GM18502 (cell line): Measurements from ENCODE around the gene IRF2BPL.

Source experiments
- ATAC-seq: cut with Tn5 transposase; IDR thresholded peaks from one replicate; pipeline ENCODE4 v1.9.1; 2021; ENCODE audit warnings: mild to moderate bottlenecking; ENCODE audit not compliant: unreplicated experiment, poor library complexity

Gene IRF2BPL

GRCh38 chr14:77028384-77029231 lies at the start of gene IRF2BPL:
Gene IRF2BPL, minus strand, starts transcription at chr14:77028708. Its CDS starts 916 bp downstream, at chr14:77027792.
- peak; percentile 76 for ATAC-seq

- ATAC-seq, result no peak
These were observed 48.5 kb upstream of the IRF2BPL start for GRCh38 chr14:77077040-77077439.

GRCh38 chr14:77076113-77076631 lies 47.7 kb upstream of the IRF2BPL start:
- ATAC-seq, result no peak

GRCh38 chr14:77074969-77075368 lies 46.5 kb upstream of the IRF2BPL start:
- ATAC-seq, result no peak

- ATAC-seq, result no peak
These were observed 43.5 kb upstream of the IRF2BPL start for GRCh38 chr14:77071938-77072388.

- ATAC-seq, result no peak
These were observed 41.0 kb upstream of the IRF2BPL start for GRCh38 chr14:77069551-77069950.

- no peak for ATAC-seq
These were observed 40.2 kb upstream of the IRF2BPL start for GRCh38 chr14:77068517-77069200.

- ATAC-seq, result peak; percentile 63
These were observed 39.4 kb upstream of the IRF2BPL start for GRCh38 chr14:77067632-77068516.

GRCh38 chr14:77066578-77067172 lies 38.2 kb upstream of the IRF2BPL start:
- ATAC-seq, result no peak

- no peak for ATAC-seq
These were observed 37.5 kb upstream of the IRF2BPL start for GRCh38 chr14:77065851-77066577.

- no peak for ATAC-seq
These were observed 36.1 kb upstream of the IRF2BPL start for GRCh38 chr14:77064521-77065178.

GRCh38 chr14:77063571-77064171 lies 35.2 kb upstream of the IRF2BPL start:
- ATAC-seq, result no peak

- no peak for ATAC-seq
These were observed 33.8 kb upstream of the IRF2BPL start for GRCh38 chr14:77062261-77062660.

GRCh38 chr14:77061630-77062257 lies 33.2 kb upstream of the IRF2BPL start:
- no peak for ATAC-seq

GRCh38 chr14:77059276-77059915 lies 30.9 kb upstream of the IRF2BPL start:
- no peak for ATAC-seq

GRCh38 chr14:77058785-77059184 lies 30.3 kb upstream of the IRF2BPL start:
- ATAC-seq, result no peak

- no peak for ATAC-seq
These were observed 29.6 kb upstream of the IRF2BPL start for GRCh38 chr14:77058117-77058516.
